Prostate gland (tissue), 2 donors: Measurements from ENCODE around the gene AP3B1.

Experiments used
- POLR2A ChIP-seq: fragments of 450-650 bp; IDR thresholded peaks from one replicate; pipeline ENCODE4 v1.6.1; 2016; ENCODE audit warnings: antibody characterized with exemption, mild to moderate bottlenecking
- POLR2AphosphoS5 ChIP-seq: sonication (generic); formaldehyde crosslinking; IDR thresholded peaks from one replicate; pipeline ENCODE4 v1.6.1; 2017; ENCODE audit warnings: antibody characterized with exemption
- TF ChIP-seq, protein P1 (sequence below), 4 experiments: fragments of 200-600 bp in 2 of 4; fragments of 450-650 bp in 2 of 4; sonication (generic) in 2 of 4; IDR thresholded peaks; 1 replicate in 3 of 4; 2 replicates in 1 of 4; pipeline ENCODE4 v1.5.1; 2016 to 2019; ENCODE audit warnings: antibody characterized with exemption in 4 of 4, mild to moderate bottlenecking in 2 of 4, moderate library complexity in 2 of 4

- TF ChIP-seq, protein P1, sequence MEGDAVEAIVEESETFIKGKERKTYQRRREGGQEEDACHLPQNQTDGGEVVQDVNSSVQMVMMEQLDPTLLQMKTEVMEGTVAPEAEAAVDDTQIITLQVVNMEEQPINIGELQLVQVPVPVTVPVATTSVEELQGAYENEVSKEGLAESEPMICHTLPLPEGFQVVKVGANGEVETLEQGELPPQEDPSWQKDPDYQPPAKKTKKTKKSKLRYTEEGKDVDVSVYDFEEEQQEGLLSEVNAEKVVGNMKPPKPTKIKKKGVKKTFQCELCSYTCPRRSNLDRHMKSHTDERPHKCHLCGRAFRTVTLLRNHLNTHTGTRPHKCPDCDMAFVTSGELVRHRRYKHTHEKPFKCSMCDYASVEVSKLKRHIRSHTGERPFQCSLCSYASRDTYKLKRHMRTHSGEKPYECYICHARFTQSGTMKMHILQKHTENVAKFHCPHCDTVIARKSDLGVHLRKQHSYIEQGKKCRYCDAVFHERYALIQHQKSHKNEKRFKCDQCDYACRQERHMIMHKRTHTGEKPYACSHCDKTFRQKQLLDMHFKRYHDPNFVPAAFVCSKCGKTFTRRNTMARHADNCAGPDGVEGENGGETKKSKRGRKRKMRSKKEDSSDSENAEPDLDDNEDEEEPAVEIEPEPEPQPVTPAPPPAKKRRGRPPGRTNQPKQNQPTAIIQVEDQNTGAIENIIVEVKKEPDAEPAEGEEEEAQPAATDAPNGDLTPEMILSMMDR (IDR thresholded peaks at IDR 0.05), result no peak
- no peak for TF ChIP-seq POLR2A
- no peak for TF ChIP-seq POLR2AphosphoS5
Observed at GRCh38 chr5:78102500-78102899, 192.0 kb downstream of the AP3B1 start.
